H1 (cell line): ENCODE data around the gene FGF14. TPM values are rescaled to one million over a fixed set of nuclear protein-coding genes. Genes with fewer than 3 reads are reported as not detected.

Experiments used
- CTCF ChIA-PET: fragments of 300-600 bp; sonication (Branson Sonifier 250); formaldehyde crosslinking; loops from one replicate; lab custom pipeline; 2021; ENCODE audit not compliant: partially characterized antibody; lab: Charles Lee
- POLR2A ChIA-PET: fragments of 300-600 bp; sonication (Branson Sonifier 250); formaldehyde crosslinking; loops from one replicate; lab custom pipeline; 2021; ENCODE audit warnings: inconsistent platforms; ENCODE audit not compliant: partially characterized antibody; lab: Charles Lee
- DNase-seq, 2 experiments: peaks; one replicate each; pipeline versions ENCODE4 v3.0.0 to v3.0.0-alpha.2; 2010 to 2022; ENCODE audit warnings: low spot score in 2 of 2, low read depth in 1 of 2, mixed read lengths in 1 of 2
- FAIRE-seq: peaks from 2 replicates; lab custom pipeline; 2011; peaks lifted over from hg19 to GRCh38; lab: Jason Lieb, UNC
- H2AFZ ChIP-seq: 2 replicates; pipeline ENCODE4 v1.8.1; 2012; ENCODE audit warnings: low read length, inconsistent platforms
- H2AK5ac ChIP-seq: 2 replicates; pipeline ENCODE4 v1.6.1; 2013; ENCODE audit warnings: low read depth, low read length
- H2BK120ac ChIP-seq: replicated peaks from 2 replicates; pipeline ENCODE3; 2013; ENCODE audit warnings: low read depth, low read length, inconsistent platforms
- H2BK12ac ChIP-seq: 2 replicates; pipeline ENCODE4 v1.6.1; 2013; ENCODE audit warnings: low read depth, low read length
- H2BK15ac ChIP-seq: 2 replicates; pipeline ENCODE4 v1.6.1; 2013; ENCODE audit warnings: low read length
- H2BK20ac ChIP-seq: 2 replicates; pipeline ENCODE4 v1.6.1; 2013; ENCODE audit warnings: low read length
- H2BK5ac ChIP-seq: 2 replicates; pipeline ENCODE4 v1.6.1; 2013; ENCODE audit warnings: low read depth, low read length
- H3K14ac ChIP-seq: 2 replicates; pipeline ENCODE4 v1.6.1; 2013; ENCODE audit warnings: inconsistent platforms; ENCODE audit not compliant: insufficient read length
- H3K18ac ChIP-seq: 2 replicates; pipeline ENCODE4 v1.6.1; 2013; ENCODE audit warnings: low read length; ENCODE audit errors: extremely low read depth
- H3K23ac ChIP-seq: 2 replicates; pipeline ENCODE4 v1.6.1; 2013; ENCODE audit warnings: inconsistent platforms; ENCODE audit not compliant: insufficient read length
- H3K23me2 ChIP-seq: 2 replicates; pipeline ENCODE4 v1.6.1; 2013; ENCODE audit warnings: low read depth, low read length
- H3K27ac ChIP-seq: 2 replicates; pipeline ENCODE4 v1.6.1; 2011; ENCODE audit warnings: low read depth, low read length, inconsistent platforms
- H3K27me3 ChIP-seq, 4 experiments: replicated peaks in 1 of 4; 1 replicate in 1 of 4; 2 replicates in 3 of 4; pipeline versions ENCODE4 v1.6.1 to v1.8.1; 2011 to 2013; ENCODE audit warnings: low read length in 3 of 4, mild to moderate bottlenecking in 3 of 4, inconsistent platforms in 2 of 4, mixed read lengths in 2 of 4, moderate library complexity in 1 of 4; ENCODE audit not compliant: control insufficient read depth in 3 of 4, insufficient read depth in 3 of 4; ENCODE audit errors: extremely low read depth in 1 of 4
- H3K36me3 ChIP-seq, 4 experiments: 2 replicates each; pipeline versions ENCODE4 v1.6.1 to v1.8.1; 2011 to 2013; ENCODE audit warnings: mild to moderate bottlenecking in 4 of 4, low read length in 3 of 4, moderate library complexity in 2 of 4, control low read depth in 1 of 4, inconsistent platforms in 1 of 4; ENCODE audit not compliant: insufficient read depth in 4 of 4, control insufficient read depth in 2 of 4
- H3K4ac ChIP-seq: replicated peaks from 2 replicates; pipeline ENCODE3; 2013; ENCODE audit warnings: low read length, low read depth, mixed read lengths, inconsistent platforms; ENCODE audit not compliant: insufficient read length
- H3K4me1 ChIP-seq, 4 experiments: replicated peaks in 1 of 4; 1 replicate in 1 of 4; 2 replicates in 3 of 4; pipeline versions ENCODE4 v1.6.1 to v1.8.1; 2011 to 2013; ENCODE audit warnings: low read length in 3 of 4, inconsistent platforms in 2 of 4, mixed read lengths in 1 of 4; ENCODE audit not compliant: insufficient read depth in 4 of 4, control insufficient read depth in 3 of 4
- H3K4me2 ChIP-seq, 2 experiments: 2 replicates each; pipeline versions ENCODE4 v1.6.1 to v1.8.1; 2011 to 2013; ENCODE audit warnings: low read depth in 2 of 2, low read length in 2 of 2, control low read depth in 1 of 2, inconsistent platforms in 1 of 2, mild to moderate bottlenecking in 1 of 2; ENCODE audit not compliant: insufficient read depth in 1 of 2
- H3K4me3 ChIP-seq, 4 experiments: fragments of 200-600, 300-600 bp in 1 of 4; sonication (generic), shearing (Covaris generic), sonication (Bioruptor Twin) in 1 of 4; 2 replicates each; pipeline versions ENCODE4 v1.5.1 to v1.8.1; 2011 to 2016; ENCODE audit warnings: low read length in 4 of 4, low read depth in 3 of 4, control low read depth in 2 of 4, inconsistent platforms in 2 of 4, mild to moderate bottlenecking in 2 of 4, mixed read lengths in 1 of 4, moderate library complexity in 1 of 4; ENCODE audit not compliant: insufficient read depth in 2 of 4; ENCODE audit errors: extremely low read depth in 1 of 4
- H3K56ac ChIP-seq: replicated peaks from 2 replicates; pipeline ENCODE3; 2013; ENCODE audit warnings: low read depth, mild to moderate bottlenecking, mixed read lengths, low read length, inconsistent platforms; ENCODE audit not compliant: insufficient read length
- H3K79me1 ChIP-seq: 2 replicates; pipeline ENCODE4 v1.6.1; 2013; ENCODE audit warnings: low read depth, low read length, control low read depth
- H3K79me2 ChIP-seq, 2 experiments: 2 replicates each; pipeline versions ENCODE4 v1.6.1 to v1.8.1; 2012 to 2013; ENCODE audit warnings: low read length in 2 of 2, mild to moderate bottlenecking in 2 of 2, inconsistent platforms in 1 of 2; ENCODE audit not compliant: insufficient read depth in 2 of 2, control insufficient read depth in 1 of 2
- H3K9ac ChIP-seq, 4 experiments: replicated peaks in 1 of 4; 1 replicate in 1 of 4; 2 replicates in 3 of 4; pipeline versions ENCODE4 v1.6.1 to v1.8.1; 2011 to 2013; ENCODE audit warnings: low read depth in 3 of 4, low read length in 3 of 4, control low read depth in 2 of 4, mild to moderate bottlenecking in 2 of 4, moderate library complexity in 2 of 4, inconsistent platforms in 1 of 4; ENCODE audit errors: extremely low read depth in 1 of 4
- H3K9me3 ChIP-seq, 2 experiments: 2 replicates each; pipeline versions ENCODE4 v1.6.1 to v1.8.1; 2012 to 2013; ENCODE audit warnings: mild to moderate bottlenecking in 2 of 2, moderate library complexity in 2 of 2, control low read depth in 1 of 2, inconsistent platforms in 1 of 2, low read depth in 1 of 2, low read length in 1 of 2, mixed read lengths in 1 of 2; ENCODE audit not compliant: insufficient read depth in 2 of 2
- H4K20me1 ChIP-seq, 2 experiments: replicated peaks in 1 of 2; 2 replicates each; pipeline versions ENCODE3 to v1.8.1; 2011 to 2013; ENCODE audit warnings: inconsistent platforms in 2 of 2, low read length in 2 of 2, mild to moderate bottlenecking in 1 of 2; ENCODE audit not compliant: insufficient read depth in 2 of 2, control insufficient read depth in 1 of 2
- H4K5ac ChIP-seq: 2 replicates; pipeline ENCODE4 v1.6.1; 2013; ENCODE audit warnings: low read length, low read depth, mixed read lengths, inconsistent platforms; ENCODE audit not compliant: insufficient read length
- H4K8ac ChIP-seq: 2 replicates; pipeline ENCODE4 v1.8.0; 2013; ENCODE audit warnings: mild to moderate bottlenecking, moderate library complexity, low read length, inconsistent platforms; ENCODE audit not compliant: insufficient read depth; ENCODE audit errors: extremely low read depth
- H4K91ac ChIP-seq: replicated peaks from 2 replicates; pipeline ENCODE3; 2013; ENCODE audit warnings: low read length, mixed read lengths, inconsistent platforms; ENCODE audit not compliant: insufficient read length
- ATF2 ChIP-seq: IDR thresholded peaks from 2 replicates; pipeline ENCODE4 v1.6.1; 2012; ENCODE audit warnings: low read length, inconsistent platforms
- RFX5 ChIP-seq: IDR thresholded peaks from 2 replicates; pipeline ENCODE4 v1.6.1; 2011; ENCODE audit warnings: low read depth, low read length, improper control_type of control experiment, borderline replicate concordance
- RNF2 ChIP-seq: fragments of 200-900, 300-1000 bp; sonication (generic); IDR thresholded peaks from 2 replicates; pipeline ENCODE4 v1.7.1; 2016; ENCODE audit warnings: borderline replicate concordance, low read depth, mild to moderate bottlenecking, antibody characterized with exemption, low read length; ENCODE audit not compliant: poor library complexity, severe bottlenecking; ENCODE audit errors: missing control alignments
- SUZ12 ChIP-seq: fragments of 200-600 bp; sonication (generic); IDR thresholded peaks from 2 replicates; pipeline ENCODE4 v1.6.1; 2012; ENCODE audit warnings: mild to moderate bottlenecking, inconsistent platforms, low read length, moderate library complexity, mixed read lengths
- YY1 ChIP-seq: IDR thresholded peaks from 2 replicates; pipeline ENCODE4 v1.6.1; 2011; ENCODE audit warnings: low read depth, mild to moderate bottlenecking, low read length
- WGBS, 2 experiments: shearing (Covaris generic) in 1 of 2; methylation state at CpG; one replicate each; pipeline versions ENCODE4 v1.1.6 to v1.1.7; 2013 to 2015; ENCODE audit warnings: low lambda C conversion rate in 2 of 2, mixed read lengths in 2 of 2, inconsistent platforms in 1 of 2, low coverage in 1 of 2, missing lambda C conversion rate in 1 of 2; ENCODE audit not compliant: insufficient replicate concordance in 2 of 2, insufficient coverage in 1 of 2, insufficient read length in 1 of 2; ENCODE audit errors: extremely low coverage in 1 of 2, missing lambda C conversion rate in 1 of 2; 5-methylcytosine and 5-hydroxymethylcytosine counted together
- polyA plus RNA-seq, 7 experiments: library from polyadenylated mRNA; depleted of rRNA in 3 of 7; stranded (reverse) in 5 of 7; unstranded in 2 of 7; fragments of >200 nt in 5 of 7; fragments of 200-250 nt in 2 of 7; gene quantifications; 1 replicate in 5 of 7; 2 replicates in 1 of 7; 4 replicates in 1 of 7; pipeline versions ENCODE4 v1.2.1 to v1.2.3, GENCODE V29; 2011 to 2013; ENCODE audit warnings: missing spikeins in 2 of 7, mixed read lengths in 2 of 7
- total RNA-seq: library from RNA; stranded (reverse); fragmentation: NEBNext Ultra II Directional; extraction: Animal tissue kit (Norgen Biotek cat#: 25700); gene quantifications from 2 replicates; pipeline ENCODE4 v1.2.1, GENCODE V29; 2021

FGF14 gene
- total and polyA plus RNA-seq, 2 of the 8 experiments (the other 6 are each of a cell fraction or from before 2014, with no cell fraction given) = 0.05 to 0.58 TPM

DNA sequence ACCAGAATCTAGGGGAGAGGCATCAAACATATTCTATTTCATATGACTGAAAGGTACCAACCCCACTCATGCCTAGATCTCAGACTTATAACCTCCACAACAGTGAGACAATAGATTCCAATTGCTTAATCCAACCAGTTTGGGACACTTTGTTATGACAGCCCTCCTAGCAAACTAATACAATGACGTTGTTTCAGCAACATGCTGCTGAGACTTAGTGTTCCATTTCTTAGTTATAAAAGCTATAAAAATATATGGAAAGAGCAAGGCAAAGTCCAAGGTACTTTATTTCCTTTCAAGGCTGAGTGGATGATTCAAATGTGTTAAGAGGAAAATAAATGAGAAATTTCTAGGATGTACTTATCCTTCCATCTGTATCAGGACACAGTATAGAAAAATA lies 352.0 kb downstream of the FGF14 start:
- no peak overlapping the region for H3K18ac ChIP-seq
- H3K27ac ChIP-seq = no peak overlapping the region
- H3K27me3 ChIP-seq = no peaks in the 10 kb centered on the region
- no peak overlapping the region for H2BK5ac ChIP-seq
- H4K8ac ChIP-seq = no peak overlapping the region
- H3K9me3 ChIP-seq = peaks cover 9 to 11% of the 10 kb centered on the region in 2 experiments; a peak in 3 of 4 replicates
- H3K4me1 ChIP-seq = no peaks in the 10 kb centered on the region
- DNase-seq (no peak), FAIRE-seq (no peak)
- H4K20me1 ChIP-seq = no peaks in the 10 kb centered on the region
- no peak overlapping the region for H3K4ac ChIP-seq
- no peak overlapping the region for H4K91ac ChIP-seq
- TF ChIP-seq ATF2 = no peak
- TF ChIP-seq SUZ12 = no peak
- no peak for TF ChIP-seq RNF2
- no peak for TF ChIP-seq RFX5
- no peak for TF ChIP-seq YY1
- WGBS, 2 experiments = 75% methylated on average over 1 of the region's 1 CpG; no CpG with 5 or more reads in 1 of the 2 experiments
- H2AK5ac ChIP-seq = no peak overlapping the region
- H3K23ac ChIP-seq = no peak overlapping the region
- POLR2A ChIA-PET = no interaction called here
- H3K9ac ChIP-seq = no peak overlapping the region
- no peak overlapping the region for H3K14ac ChIP-seq
- H3K79me1 ChIP-seq = no peaks in the 10 kb centered on the region
- CTCF ChIA-PET = interaction anchor here (1.1 to 1.7 kb wide), 2 partner anchors 39 to 107 kb away, joined by 3 to 6 read pairs; no protein-coding TSS in a partner anchor
- no peaks in the 10 kb centered on the region for H3K36me3 ChIP-seq
- H3K4me2 ChIP-seq = no peak overlapping the region
- no peak overlapping the region for H4K5ac ChIP-seq
- H2BK15ac ChIP-seq = no peak overlapping the region
- no peak overlapping the region for H3K4me3 ChIP-seq
- H3K23me2 ChIP-seq = no peaks in the 10 kb centered on the region
- H3K56ac ChIP-seq = no peak overlapping the region
- no peaks in the 10 kb centered on the region for H3K79me2 ChIP-seq
- no peak overlapping the region for H2BK20ac ChIP-seq
- H2AFZ ChIP-seq = no peak overlapping the region
- no peak overlapping the region for H2BK120ac ChIP-seq
- no peak overlapping the region for H2BK12ac ChIP-seq
